ENCODE results near the gene COX7B2.

Gene COX7B2

GRCh38 chr4:46717950-46718349 is 191.1 kb downstream of the COX7B2 start:
- no peak for TF ChIP-seq CTCF (IDR thresholded peaks at IDR 0.05)

GRCh38 chr4:46715468-46715867 is 193.6 kb downstream of the COX7B2 start:
- no peak for TF ChIP-seq CTCF (IDR thresholded peaks at IDR 0.05)

- TF ChIP-seq CTCF (IDR thresholded peaks at IDR 0.05), result no peak
Observed at GRCh38 chr4:46698891-46699290, 210.2 kb downstream of the COX7B2 start.
